ENCODE data around the gene ZNF880. TPM values are rescaled to one million over a fixed set of nuclear protein-coding genes. Genes with fewer than 3 reads are reported as not detected.
A peak's percentile ranks its signal among the peaks of the same experiment; 100 is the strongest.
"Not testable (repeated sequence)": the region's sequence is repeated elsewhere in the genome, so short reads cannot be mapped to it uniquely, and the experiment has no call there.

Gene ZNF880
- total and polyA plus RNA-seq, 4 donors = 7.8 to 27.4 (median 10.8) TPM

- TF ChIP-seq CTCF (IDR thresholded peaks at IDR 0.05; ENCODE audit: control extremely low read depth, extremely low read depth) = no peak
- Histone ChIP-seq H3K27ac (ENCODE audit: low read depth in 1 of 2, low read length in 1 of 2) (peak overlapping the region; percentile 79 to 92), H3K4me3 (peak overlapping the region; percentile 73), H3K9me3 (ENCODE audit: control insufficient read depth in 4 of 4, insufficient read depth in 3 of 4, low read length in 3 of 4) (peaks cover 0 to 36% (median 19%) of the 10 kb centered on the region in 4 donors), H3K4me1 (ENCODE audit: control insufficient read depth in 5 of 5, insufficient read depth in 5 of 5, low read length in 5 of 5) (peaks cover 0 to 9% (median 2%) of the 10 kb centered on the region in 5 donors), H3K9ac (ENCODE audit: insufficient read depth in 1 of 2, low read length in 2 of 2) (peak overlapping the region in 1 of 2 donors; percentile 28), H3K36me3 (ENCODE audit: control insufficient read depth in 4 of 4, insufficient read depth in 4 of 4, low read length in 4 of 4) (peaks cover 0 to 2% (median 0%) of the 10 kb centered on the region in 4 donors), H3K27me3 (ENCODE audit: control insufficient read depth in 3 of 3, insufficient read depth in 3 of 3, low read length in 2 of 3) (no peaks in the 10 kb centered on the region)
- DNase-seq (no peak), ATAC-seq (ENCODE audit: insufficient read depth, low FRiP score) (no peak)
- 52 to 53% methylated on average over 9 of the region's 9 CpGs for WGBS, 2 donors
Observed at GRCh38 chr19:52335768-52336116, 34.0 kb upstream of the ZNF880 start.

GRCh38 chr19:52336117-52336790, 33.5 kb upstream of the ZNF880 start, which contains the start of gene ZNF610:
TSS of gene ZNF610 (plus strand) at chr19:52336243. CDS start at chr19:52349173, 12,930 bp downstream.
- Histone ChIP-seq H3K9ac (ENCODE audit: insufficient read depth in 1 of 2, low read length in 2 of 2) (peak within 1 kb of the TSS; percentile 89 to 90), H3K27me3 (ENCODE audit: control insufficient read depth in 3 of 3, insufficient read depth in 3 of 3, low read length in 2 of 3) (no peaks in the 10 kb centered on the region), H3K27ac (ENCODE audit: low read depth in 1 of 2, low read length in 1 of 2) (peak within 1 kb of the TSS; percentile 79 to 92), H3K4me1 (ENCODE audit: control insufficient read depth in 5 of 5, insufficient read depth in 5 of 5, low read length in 5 of 5) (peaks cover 0 to 9% (median 2%) of the 10 kb centered on the region in 5 donors), H3K36me3 (ENCODE audit: control insufficient read depth in 4 of 4, insufficient read depth in 4 of 4, low read length in 4 of 4) (peaks cover 0 to 2% (median 0%) of the 10 kb centered on the region in 4 donors), H3K9me3 (ENCODE audit: control insufficient read depth in 4 of 4, insufficient read depth in 3 of 4, low read length in 3 of 4) (peaks cover 0 to 34% (median 15%) of the 10 kb centered on the region in 4 donors), H3K4me3 (peak within 1 kb of the TSS; percentile 73)
- ATAC-seq (ENCODE audit: insufficient read depth, low FRiP score) = peak; percentile 96
- 1% methylated on average over 55 of the region's 55 CpGs for WGBS, 2 donors
- TF ChIP-seq CTCF (IDR thresholded peaks at IDR 0.05; ENCODE audit: control extremely low read depth, extremely low read depth) = no peak
- DNase-seq = peak; percentile 91 to 93 (median 92)

- no peak for ATAC-seq (ENCODE audit: insufficient read depth, low FRiP score)
- no peaks in the 10 kb centered on the region for H3K27me3 ChIP-seq (ENCODE audit: control insufficient read depth in 3 of 3, insufficient read depth in 3 of 3, low read length in 2 of 3)
- peak overlapping the region; percentile 89 to 90 for H3K9ac ChIP-seq (ENCODE audit: insufficient read depth in 1 of 2, low read length in 2 of 2)
- WGBS, 2 donors = 3% methylated on average over 9 of the region's 9 CpGs
- peaks cover 0 to 9% (median 2%) of the 10 kb centered on the region in 5 donors for H3K4me1 ChIP-seq (ENCODE audit: control insufficient read depth in 5 of 5, insufficient read depth in 5 of 5, low read length in 5 of 5)
- peaks cover 0 to 2% (median 0%) of the 10 kb centered on the region in 4 donors for H3K36me3 ChIP-seq (ENCODE audit: control insufficient read depth in 4 of 4, insufficient read depth in 4 of 4, low read length in 4 of 4)
- DNase-seq = peak; percentile 24 to 48 (median 33)
- TF ChIP-seq CTCF (IDR thresholded peaks at IDR 0.05; ENCODE audit: control extremely low read depth, extremely low read depth) = no peak
- H3K9me3 ChIP-seq (ENCODE audit: control insufficient read depth in 4 of 4, insufficient read depth in 3 of 4, low read length in 3 of 4) = peaks cover 0 to 27% (median 11%) of the 10 kb centered on the region in 4 donors
- H3K4me3 ChIP-seq = peak overlapping the region; percentile 73
- peak overlapping the region; percentile 79 to 92 for H3K27ac ChIP-seq (ENCODE audit: low read depth in 1 of 2, low read length in 1 of 2)
Observed at GRCh38 chr19:52336791-52337381, 32.8 kb upstream of the ZNF880 start.

- not testable (repeated sequence) for H3K4me1 ChIP-seq (ENCODE audit: control insufficient read depth in 5 of 5, insufficient read depth in 5 of 5, low read length in 5 of 5); ATAC-seq (ENCODE audit: insufficient read depth, low FRiP score); H3K36me3 ChIP-seq (ENCODE audit: control insufficient read depth in 4 of 4, insufficient read depth in 4 of 4, low read length in 4 of 4); H3K27ac ChIP-seq (ENCODE audit: low read depth in 1 of 2, low read length in 1 of 2); H3K4me3 ChIP-seq; H3K9ac ChIP-seq (ENCODE audit: insufficient read depth in 1 of 2, low read length in 2 of 2); H3K27me3 ChIP-seq (ENCODE audit: control insufficient read depth in 3 of 3, insufficient read depth in 3 of 3, low read length in 2 of 3); DNase-seq
- peaks cover 0 to 27% (median 2%) of the 10 kb centered on the region in 4 donors for H3K9me3 ChIP-seq (ENCODE audit: control insufficient read depth in 4 of 4, insufficient read depth in 3 of 4, low read length in 3 of 4)
- WGBS, 2 donors = 86 to 89% methylated on average over 3 of the region's 3 CpGs
Observed at GRCh38 chr19:52339022-52339421, 30.7 kb upstream of the ZNF880 start.

All from lung (tissue), 12 donors.